HEK293 (cell line): ENCODE data around the gene CDC42BPA.

Source experiments
- KLF16 ChIP-seq: fragments of 450-650 bp; formaldehyde crosslinking; IDR thresholded peaks from 2 replicates; pipeline ENCODE4 v1.5.1; 2017; ENCODE audit warnings: missing biosample characterization, missing genetic modification characterization
- ZNF114 ChIP-seq: fragments of 450-650 bp; formaldehyde crosslinking; IDR thresholded peaks from 2 replicates; pipeline ENCODE4 v1.5.0; 2017; ENCODE audit warnings: missing biosample characterization, missing genetic modification characterization

DNA sequence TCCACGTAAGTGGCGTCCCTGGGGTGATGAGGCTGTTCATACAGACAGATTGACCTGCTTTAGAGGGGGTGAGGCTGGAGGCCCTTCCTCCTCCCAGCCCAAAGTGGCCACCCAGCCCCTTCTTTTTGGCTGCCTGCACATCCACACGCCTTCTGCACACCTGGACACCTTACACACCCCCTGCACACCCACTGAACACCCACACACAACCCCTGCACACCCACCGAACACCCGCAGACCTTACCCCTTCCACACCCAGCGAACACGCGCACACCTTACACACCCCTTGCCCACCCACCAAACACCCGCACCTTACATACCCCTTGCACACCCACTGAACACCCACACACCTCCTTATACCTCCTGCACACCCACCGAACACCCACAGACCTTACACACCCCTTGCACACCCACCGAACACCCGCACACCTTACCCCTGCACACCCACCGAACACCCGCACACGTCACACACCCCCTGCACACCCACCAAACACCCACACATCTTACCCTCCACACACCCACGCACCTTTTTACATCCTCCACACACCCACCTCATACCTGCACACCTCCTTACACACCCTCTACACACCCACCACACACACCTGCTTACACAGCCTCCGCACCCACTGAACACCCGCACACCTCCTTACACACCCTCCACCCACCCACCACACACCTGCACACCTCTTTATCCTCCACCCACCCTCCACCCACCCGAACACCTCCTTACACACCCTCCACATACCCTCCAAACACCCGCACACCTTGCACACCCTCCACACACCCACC, 340.5 kb downstream of the CDC42BPA start:
- TF ChIP-seq KLF16 = no peak
- no peak for TF ChIP-seq ZNF114
